GM21528 (cell line): ENCODE results near the gene CTNNA3.
"Not testable (repeated sequence)": the region's sequence is repeated elsewhere in the genome, so short reads cannot be mapped to it uniquely, and the experiment has no call there.

ENCODE experiments used
- ATAC-seq: cut with Tn5 transposase; IDR thresholded peaks from one replicate; pipeline ENCODE4 v1.9.1; 2021; ENCODE audit warnings: mild to moderate bottlenecking, moderate library complexity; ENCODE audit not compliant: unreplicated experiment, low FRiP score

The CTNNA3 gene

GRCh38 chr10:66365686-66366085 lies 1330.3 kb downstream of the CTNNA3 start:
- ATAC-seq: no peak

DNA sequence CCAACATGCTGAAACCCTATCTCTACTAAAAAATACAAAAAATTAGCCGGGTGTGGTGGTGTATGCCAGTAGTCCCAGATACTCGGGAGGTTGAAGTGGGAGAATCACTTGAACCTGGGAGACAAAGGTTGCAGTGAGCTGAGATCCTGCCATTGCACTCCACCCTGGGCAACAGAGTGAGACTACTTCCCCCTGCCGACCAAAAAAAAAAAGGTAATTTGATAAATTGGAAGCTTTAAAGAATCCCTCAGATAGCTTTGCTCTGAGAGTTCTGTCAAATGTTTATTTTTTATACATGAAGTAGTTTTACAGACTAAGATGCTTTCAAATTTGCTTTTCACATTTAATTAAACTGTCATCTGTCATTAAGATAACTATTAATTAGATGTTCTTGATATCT lies 1333.5 kb downstream of the CTNNA3 start:
- no peak for ATAC-seq

DNA sequence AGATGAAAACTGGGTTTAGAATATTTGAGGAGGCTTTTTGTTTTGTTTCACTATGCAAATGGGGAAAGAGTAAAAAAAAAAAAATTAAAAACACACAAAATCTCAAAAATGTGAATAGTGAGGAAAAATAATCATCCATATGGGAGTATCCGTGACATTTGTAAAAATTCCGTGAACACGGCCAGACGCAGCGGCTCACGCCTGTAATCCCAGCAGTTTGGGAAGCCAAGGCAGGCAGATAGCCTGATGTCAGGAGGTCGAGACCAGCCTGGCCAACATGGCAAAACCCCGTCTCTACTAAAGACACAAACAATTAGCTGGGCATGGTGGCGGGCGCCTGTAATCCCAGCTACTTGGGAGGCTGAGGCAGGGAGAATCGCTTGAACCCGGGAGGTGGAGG lies 1342.2 kb downstream of the CTNNA3 start:
- ATAC-seq: not testable (repeated sequence)

DNA sequence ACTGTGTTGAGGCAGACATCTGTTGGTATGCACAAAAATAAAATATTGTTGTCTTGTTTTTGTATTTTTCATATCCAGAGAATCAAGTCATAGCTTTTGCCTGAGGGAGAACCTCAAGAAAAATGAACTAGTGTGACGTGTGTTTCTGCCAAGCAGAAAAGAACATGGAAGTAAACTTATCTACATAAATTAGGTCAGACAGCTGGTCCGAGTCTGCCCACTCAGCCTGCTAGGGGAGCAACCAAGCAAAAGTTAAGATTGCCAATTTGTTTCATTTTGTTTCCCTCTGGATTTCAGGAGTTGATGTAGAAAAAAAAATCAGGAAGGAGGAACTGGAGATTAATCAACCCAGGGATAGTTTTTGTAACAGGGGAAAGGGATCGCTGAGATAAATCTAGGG lies 1342.6 kb downstream of the CTNNA3 start:
- no peak for ATAC-seq

DNA sequence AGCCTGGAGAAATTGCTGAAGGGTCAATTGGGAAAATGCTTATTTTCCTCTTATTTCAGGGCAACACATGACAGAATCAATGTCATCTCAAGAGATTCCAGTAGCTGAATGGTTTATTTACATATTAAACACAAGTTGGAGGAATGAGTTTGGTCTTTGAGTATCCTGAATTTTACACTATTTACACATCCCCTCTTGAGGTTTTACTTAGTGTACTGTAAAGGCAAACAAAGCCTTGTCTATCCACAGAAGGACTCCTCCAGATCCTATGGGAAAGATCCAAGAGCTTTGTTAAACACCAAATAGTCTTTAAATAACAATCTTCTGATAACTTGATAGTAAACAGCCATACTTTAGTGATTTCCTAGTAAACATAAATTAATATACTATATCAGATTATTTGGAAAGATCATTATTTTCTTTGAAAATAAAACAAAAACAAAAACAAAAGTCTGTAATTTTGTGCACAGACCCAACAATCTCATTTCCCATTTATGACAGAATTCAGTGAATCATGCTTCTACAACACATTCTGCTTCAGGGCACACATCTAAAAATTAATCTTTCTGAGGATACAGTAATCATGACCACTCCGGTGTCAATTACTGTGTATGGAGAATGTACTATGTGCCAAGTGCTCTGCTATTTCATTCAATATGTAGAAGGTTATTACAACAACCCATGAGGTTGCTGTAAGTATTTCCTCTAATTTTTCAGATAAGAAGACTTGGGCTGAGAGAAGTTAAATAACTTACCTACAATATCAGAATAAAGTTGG lies 1345.2 kb downstream of the CTNNA3 start:
- ATAC-seq: no peak

DNA sequence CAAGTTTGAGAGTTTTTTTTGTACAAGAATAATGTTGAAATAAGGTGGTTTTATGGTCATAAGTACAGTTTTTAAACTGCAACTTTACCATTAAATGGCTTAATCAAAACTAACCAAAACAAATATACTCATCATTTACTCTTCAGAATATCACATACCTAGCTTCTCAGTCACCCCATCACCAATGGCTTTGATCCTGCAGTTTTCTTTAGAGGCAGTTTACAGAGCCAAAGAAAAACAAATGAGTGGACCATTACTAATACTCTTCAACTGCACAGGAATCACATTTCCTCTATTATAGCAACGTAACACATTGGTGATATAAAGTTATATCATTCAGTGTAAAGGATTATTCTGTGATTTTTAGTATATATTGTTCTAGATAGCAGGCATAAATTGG lies 1346.3 kb downstream of the CTNNA3 start:
- no peak for ATAC-seq

DNA sequence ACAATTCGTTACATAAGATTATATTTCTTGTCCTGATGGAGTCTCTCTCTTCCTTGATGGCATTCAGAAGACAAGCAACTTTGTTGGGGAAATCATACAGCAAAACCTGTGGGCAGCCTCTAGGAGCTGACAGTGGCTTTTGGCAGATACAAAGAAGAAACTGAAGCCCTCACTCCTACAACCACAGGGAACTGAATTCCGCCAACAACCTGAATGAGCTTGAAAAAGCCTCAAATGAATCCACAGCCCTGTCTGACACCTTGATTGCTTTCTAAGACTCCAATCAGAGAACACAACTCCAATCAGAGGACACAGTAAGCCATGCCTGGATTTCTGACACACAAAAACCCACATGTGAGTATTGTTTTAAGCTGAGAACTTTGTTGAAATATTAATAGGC lies 1346.9 kb downstream of the CTNNA3 start:
- ATAC-seq: no peak

- ATAC-seq: no peak
Measured at GRCh38 chr10:66337211-66337610, 1358.8 kb downstream of the CTNNA3 start.

DNA sequence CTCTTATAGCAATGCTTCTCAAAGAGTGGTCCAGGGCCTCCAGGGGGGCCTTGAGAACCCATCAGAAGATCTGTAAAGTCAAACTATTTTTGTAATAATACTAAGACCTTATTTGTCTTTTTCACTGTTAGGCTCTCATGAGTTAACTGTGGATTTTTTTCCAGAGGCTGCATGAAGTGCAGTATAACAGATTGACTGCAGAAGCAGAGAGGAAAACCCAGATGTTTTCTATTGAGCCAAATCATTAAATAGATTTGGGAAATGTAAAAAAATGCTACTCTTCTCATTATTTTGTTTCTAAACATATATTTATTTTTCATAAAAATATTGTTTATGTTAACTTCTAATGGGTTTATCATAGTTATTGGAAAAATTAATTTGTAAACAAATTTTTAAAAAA lies 1359.2 kb downstream of the CTNNA3 start:
- ATAC-seq: no peak

DNA sequence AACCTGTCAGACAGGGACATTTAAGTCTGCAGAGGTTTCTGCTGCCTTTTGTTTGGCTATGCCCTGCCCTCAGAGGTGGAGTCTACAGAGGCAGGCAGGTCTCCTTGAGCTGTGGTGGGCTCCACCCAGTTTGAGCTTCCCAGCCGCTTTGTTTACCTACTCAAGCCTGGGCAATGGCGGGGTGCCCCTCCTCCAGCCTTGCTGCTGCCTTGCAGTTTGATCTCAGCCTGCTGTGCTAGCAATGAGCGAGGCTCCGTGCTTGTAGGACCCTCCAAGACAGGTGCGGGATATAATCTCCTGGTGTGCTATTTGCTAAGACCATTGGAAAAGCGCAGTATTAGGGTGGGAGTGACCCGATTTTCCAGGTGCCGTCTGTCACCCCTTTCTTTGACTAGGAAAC lies 1360.2 kb downstream of the CTNNA3 start:
- not testable (repeated sequence) for ATAC-seq

DNA sequence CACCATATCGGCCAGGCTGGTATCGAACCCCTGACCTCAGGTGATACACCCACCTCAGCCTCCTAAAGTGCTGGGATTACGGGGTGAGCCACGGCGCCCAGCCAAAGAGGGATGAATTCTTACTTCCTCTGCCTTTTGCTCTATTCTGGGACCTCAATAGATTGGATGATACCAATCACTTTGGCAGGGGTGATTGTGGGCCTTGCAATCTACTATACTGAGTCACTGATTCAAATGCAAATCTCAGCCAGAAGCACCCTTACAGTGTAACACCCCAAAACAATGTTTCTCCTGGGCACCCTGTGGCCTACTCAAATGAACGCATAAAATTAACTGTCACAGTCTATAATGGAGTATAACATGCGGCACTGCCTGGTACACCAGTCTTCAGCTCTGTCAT lies 1366.8 kb downstream of the CTNNA3 start:
- ATAC-seq: no peak

- ATAC-seq: no peak
Measured at GRCh38 chr10:66326876-66327275, 1369.1 kb downstream of the CTNNA3 start.

GRCh38 chr10:66322777-66323176 lies 1373.2 kb downstream of the CTNNA3 start:
- no peak for ATAC-seq

DNA sequence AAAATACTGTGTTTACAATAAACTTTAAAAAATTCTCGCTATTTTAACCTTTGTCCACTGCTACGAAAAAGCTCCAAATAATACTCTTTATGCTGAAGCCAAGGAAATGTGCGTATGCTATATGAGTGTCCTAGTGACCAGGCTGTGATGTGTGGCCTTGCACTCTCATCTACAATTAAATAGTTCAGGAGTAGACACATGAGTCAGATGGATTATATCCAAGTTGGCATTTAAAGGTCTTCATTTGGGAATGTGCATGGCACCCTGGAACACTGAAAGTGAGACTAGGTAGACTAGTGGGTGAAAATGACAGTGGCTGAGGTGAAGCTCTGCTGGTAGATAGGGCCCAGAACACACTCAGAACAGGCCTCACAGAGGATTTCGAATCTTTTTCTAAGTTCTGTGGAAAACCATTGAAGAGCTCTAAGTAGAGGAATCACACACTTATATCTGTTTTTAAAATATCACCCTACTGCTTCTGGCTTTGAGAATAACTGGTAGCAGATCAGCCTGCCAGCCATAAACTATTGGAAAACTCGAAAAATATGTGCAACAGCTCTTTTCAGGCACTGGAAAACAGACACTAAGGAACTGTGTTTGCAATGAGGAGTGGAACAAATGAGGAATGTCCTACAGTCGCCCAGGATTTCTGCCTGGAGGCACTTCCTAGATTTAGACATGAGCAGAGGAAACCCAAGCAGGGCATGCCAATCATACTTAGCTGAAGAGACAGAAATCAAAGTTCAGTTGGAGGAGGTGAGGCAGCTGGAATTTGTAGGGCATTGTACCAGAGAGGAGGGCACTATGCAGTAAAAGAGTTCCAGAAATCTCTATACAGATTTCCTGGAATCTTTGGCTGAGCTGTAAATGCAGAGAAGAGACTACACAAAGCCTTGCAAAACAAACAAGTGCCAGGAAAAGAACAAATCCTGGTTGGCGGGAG lies 1374.0 kb downstream of the CTNNA3 start:
- ATAC-seq: no peak

DNA sequence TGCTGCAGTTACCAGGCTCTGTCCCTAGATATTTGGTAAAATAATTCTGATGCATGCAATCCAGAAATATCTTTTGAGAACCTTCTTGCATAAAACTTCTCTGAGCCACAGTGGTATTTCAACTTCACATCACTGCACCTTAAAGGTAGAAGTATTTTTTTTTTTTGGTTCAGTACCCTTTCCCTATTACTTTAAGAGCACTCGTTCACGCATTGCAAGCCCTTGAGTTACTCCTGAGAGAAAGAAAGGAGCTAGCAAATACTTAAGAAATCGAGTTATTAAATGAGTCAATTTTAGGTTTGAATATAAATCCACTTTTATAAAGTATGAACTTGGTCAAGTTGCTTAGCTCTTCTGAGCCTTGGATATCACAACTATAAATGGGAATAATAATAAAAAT lies 1377.2 kb downstream of the CTNNA3 start:
- no peak for ATAC-seq

DNA sequence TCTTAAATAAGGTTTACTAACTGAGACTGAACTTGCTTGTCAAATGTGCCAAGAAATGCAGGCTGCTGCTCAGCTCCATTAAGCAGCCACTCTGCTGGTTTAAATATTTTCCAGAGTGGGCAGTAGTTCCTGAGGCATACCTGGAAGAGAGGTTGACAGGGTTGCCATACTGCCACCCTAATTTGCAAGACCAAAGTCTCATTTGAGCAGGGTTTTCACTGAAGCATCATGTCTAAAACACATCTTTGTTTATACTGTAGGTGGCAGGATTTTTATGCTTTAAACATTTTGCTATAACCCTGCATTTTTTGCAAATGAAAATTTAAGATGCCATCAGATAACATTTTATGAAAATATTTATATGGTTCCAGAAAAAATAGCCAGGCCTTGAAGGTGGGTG lies 1388.2 kb downstream of the CTNNA3 start:
- no peak for ATAC-seq

DNA sequence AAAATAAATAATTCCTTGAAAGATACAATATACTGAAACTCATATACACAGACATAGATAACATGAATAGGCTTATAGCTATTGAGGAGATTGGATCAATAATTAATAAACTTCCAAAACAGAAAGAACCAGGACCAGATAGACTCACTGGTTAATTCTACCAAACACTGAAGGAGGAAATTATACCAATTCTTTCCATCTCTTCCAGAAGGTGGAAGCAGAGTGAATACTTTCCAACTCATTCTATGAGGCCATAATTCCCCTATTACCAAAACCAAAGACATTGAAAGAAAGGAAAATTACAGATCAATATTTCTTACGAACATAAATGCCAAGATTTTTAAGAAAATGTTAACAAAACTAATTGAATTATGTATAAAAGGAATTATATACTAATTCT lies 1394.9 kb downstream of the CTNNA3 start:
- no peak for ATAC-seq

DNA sequence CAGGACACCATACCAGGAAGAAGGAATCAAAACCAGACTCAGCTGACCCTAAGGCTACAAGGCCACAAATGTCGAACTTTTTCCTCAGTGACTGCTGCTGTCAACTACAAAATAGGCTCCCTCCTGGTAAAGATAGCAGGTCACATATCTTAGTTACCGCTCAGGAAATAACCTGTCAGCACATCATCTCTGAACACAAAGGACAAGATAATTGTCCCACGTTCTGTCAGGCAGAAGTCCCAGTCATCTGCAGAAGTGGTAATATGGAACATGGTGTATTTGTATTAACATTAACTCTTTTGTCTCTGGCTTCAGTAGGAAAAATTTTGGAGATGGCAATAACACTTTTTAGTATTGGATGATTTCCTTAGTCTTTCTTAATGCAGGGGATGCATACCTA lies 1400.4 kb downstream of the CTNNA3 start:
- no peak for ATAC-seq

DNA sequence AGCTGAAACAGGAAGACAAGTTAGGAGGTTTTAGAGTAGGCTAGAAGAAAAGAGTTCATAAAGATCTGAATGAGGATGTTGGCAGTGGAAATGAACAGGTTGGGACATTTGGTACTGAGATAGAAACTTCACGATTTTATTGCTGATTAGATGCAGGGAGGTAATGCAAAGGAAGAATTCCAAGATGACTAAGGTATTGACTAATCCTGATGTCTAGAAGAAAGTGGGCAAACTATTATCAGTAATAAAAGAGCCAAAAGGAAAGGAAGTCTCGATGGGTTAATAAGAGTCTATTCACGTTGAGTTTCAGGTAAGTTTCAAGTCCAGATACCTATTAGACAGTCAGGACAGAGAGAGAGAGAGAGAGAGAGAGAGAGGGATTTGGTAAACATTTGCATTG lies 1401.5 kb downstream of the CTNNA3 start:
- no peak for ATAC-seq

DNA sequence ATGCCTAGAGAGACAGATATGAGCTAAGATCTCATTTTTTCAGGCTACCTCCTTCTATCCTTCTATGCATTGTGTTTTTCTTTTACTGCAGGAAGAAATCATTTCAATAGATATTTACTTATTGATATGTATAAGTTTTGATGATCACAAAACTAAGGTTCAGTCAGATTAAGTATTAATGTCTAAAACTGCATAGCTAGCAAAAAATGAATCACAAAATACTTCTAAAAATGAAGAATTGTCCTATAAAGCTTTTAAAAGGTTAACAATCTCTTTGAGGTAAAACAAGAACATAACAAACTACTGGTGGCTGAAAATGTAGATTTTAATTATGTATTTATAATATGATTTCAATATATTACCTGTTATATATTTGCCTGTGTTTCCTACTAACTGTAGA lies 1403.1 kb downstream of the CTNNA3 start:
- ATAC-seq: no peak

GRCh38 chr10:66292456-66292855 lies 1403.5 kb downstream of the CTNNA3 start:
- ATAC-seq: no peak

- no peak for ATAC-seq
Measured at GRCh38 chr10:66291133-66291532, 1404.9 kb downstream of the CTNNA3 start.
